Central memory CD4-positive, alpha-beta T cell (primary cell): ENCODE data around the gene GCLM.
A peak's percentile ranks its signal among the peaks of the same experiment; 100 is the strongest.

Source experiments
- DNase-seq: peaks from one replicate; pipeline ENCODE4 v3.0.0; 2022

The GCLM gene

GRCh38 chr1:93845538-93846205, 63.6 kb downstream of the GCLM start:
- DNase-seq: no peak

GRCh38 chr1:93844262-93845045, 64.8 kb downstream of the GCLM start:
- peak; percentile 60 for DNase-seq

- DNase-seq: no peak
Observed at GRCh38 chr1:93842750-93843500, 66.3 kb downstream of the GCLM start.

- no peak for DNase-seq
Observed at GRCh38 chr1:93841771-93842170, 67.5 kb downstream of the GCLM start.

GRCh38 chr1:93840956-93841482, 68.2 kb downstream of the GCLM start:
- DNase-seq: no peak

- no peak for DNase-seq
Observed at GRCh38 chr1:93839753-93840152, 69.5 kb downstream of the GCLM start.

- no peak for DNase-seq
Observed at GRCh38 chr1:93839307-93839706, 69.9 kb downstream of the GCLM start.

- DNase-seq: no peak
Observed at GRCh38 chr1:93837961-93838360, 71.3 kb downstream of the GCLM start.
